ENCODE results near the gene PMAIP1. TPM values are rescaled to one million over a fixed set of nuclear protein-coding genes. Genes with fewer than 3 reads are reported as not detected.

The PMAIP1 gene
- total and polyA plus RNA-seq, 9 of the 15 experiments (the other 6 are each of a cell fraction or from before 2014, with no cell fraction given) = 8.0 to 22.9 (median 14.9) TPM

DNA sequence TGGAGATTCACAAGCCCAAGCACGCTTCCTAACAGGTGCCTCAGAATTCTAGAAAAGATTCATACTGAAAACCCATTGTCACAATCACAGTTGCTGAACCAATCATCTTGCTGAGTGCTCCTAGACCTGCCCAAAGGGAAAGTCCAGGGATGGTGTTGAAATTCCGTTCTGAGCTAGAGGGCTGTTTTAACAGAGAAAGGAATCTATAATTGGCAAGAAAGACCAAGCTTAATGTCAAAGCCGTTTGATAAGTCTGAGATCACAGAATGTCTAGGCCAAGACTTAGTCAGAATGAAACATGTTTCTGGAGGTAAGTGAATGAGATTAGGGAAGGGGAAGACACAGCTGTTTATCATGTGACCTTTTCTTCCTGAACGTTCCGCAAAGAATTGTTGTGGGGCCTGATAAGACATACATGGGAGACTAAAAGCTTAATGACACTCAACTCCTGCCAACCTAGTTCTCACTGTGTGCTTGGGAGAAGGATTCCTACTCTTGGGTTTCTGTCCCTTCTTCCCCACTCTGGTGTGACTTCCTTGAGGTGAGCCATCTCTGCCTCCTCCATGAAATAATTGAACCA is 27.5 kb downstream of the PMAIP1 start (continued):
- TF ChIP-seq, protein P1, sequence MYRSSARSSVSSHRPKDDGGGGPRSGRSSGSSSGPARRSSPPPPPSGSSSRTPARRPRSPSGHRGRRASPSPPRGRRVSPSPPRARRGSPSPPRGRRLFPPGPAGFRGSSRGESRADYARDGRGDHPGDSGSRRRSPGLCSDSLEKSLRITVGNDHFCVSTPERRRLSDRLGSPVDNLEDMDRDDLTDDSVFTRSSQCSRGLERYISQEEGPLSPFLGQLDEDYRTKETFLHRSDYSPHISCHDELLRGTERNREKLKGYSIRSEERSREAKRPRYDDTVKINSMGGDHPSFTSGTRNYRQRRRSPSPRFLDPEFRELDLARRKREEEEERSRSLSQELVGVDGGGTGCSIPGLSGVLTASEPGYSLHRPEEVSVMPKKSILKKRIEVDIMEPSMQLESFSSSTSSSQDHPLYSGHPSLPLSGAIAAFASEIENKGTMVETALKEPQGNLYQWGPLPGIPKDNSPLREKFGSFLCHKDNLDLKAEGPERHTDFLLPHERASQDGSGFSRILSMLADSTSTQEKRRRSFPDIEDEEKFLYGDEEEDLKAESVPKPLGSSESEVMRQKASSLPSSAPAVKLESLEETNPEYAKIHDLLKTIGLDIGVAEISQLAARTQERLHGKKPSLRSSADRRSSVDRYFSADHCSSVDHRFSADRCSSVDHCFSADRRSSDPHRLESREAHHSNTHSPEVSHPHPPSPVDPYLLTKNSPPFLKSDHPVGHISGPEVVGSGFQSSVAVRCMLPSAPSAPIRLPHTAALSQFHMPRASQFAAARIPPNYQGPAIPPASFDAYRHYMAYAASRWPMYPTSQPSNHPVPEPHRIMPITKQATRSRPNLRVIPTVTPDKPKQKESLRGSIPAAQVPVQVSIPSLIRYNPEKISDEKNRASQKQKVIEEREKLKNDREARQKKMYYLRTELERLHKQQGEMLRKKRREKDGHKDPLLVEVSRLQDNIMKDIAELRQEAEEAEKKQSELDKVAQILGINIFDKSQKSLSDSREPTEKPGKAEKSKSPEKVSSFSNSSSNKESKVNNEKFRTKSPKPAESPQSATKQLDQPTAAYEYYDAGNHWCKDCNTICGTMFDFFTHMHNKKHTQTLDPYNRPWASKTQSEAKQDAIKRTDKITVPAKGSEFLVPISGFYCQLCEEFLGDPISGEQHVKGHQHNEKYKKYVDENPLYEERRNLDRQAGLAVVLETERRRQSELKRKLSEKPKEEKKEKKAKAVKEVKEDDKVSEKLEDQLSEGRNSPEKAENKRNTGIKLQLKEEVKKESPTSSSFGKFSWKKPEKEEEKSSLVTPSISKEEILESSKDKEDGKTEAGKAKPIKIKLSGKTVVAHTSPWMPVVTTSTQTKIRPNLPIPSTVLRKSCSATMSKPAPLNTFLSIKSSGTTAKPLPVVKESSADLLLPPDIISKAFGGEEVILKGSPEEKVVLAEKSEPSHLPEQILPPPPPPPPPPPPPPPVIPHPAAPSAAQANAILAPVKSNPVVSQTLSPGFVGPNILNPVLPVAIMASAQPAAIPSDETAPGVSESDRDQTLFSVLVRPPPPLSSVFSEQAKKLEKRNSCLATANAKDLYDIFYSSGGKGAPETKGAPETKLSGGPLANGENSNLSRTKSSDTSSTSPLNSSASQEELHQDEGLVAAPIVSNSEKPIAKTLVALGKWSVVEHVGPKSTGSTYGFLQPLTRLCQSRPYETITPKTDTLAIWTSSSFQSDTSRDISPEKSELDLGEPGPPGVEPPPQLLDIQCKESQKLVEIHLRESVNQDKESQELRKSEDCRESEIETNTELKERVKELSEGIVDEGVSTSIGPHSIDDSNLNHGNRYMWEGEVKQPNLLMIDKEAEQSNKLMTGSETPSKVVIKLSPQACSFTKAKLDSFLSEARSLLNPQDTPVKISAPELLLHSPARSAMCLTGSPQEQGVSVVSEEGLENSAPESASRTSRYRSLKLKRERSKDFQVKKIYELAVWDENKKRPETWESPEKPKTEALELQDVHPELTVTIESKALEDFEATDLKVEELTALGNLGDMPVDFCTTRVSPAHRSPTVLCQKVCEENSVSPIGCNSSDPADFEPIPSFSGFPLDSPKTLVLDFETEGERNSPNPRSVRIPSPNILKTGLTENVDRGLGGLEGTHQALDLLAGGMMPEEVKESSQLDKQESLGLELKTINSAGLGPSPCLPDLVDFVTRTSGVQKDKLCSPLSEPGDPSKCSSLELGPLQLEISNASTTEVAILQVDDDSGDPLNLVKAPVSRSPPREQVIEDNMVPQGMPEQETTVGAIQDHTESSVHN (IDR thresholded peaks at IDR 0.05; ENCODE audit: borderline replicate concordance in 1 of 2, low read depth in 1 of 2) = 0 out of 4 replicates have a peak, but pooled peaks of 1 of the 2 experiments have one; percentile 41
- TF ChIP-seq NFXL1 (CRISPR knock-in tag; IDR thresholded peaks at IDR 0.05) (no peak), TCF3 (CRISPR knock-in tag; IDR thresholded peaks at IDR 0.05) (peak; percentile 70), MIER1 (IDR thresholded peaks at IDR 0.05; ENCODE audit: low read depth) (no peak), DACH1 (IDR thresholded peaks at IDR 0.05; ENCODE audit: partially characterized antibody) (peak; percentile 67), RAD21 (CRISPR knock-in tag; conservative IDR thresholded peaks at IDR 0.05 in 1 of 2, IDR thresholded peaks at IDR 0.05 in 1 of 2) (no peak), TAF7 (tag; IDR thresholded peaks at IDR 0.05) (no peak), ZZZ3 (IDR thresholded peaks at IDR 0.05) (no peak), TAF1 (IDR thresholded peaks at IDR 0.05; ENCODE audit: control insufficient read depth, extremely low read depth, insufficient read depth, low read length, severe bottlenecking) (no peak), ZNF75A (CRISPR knock-in tag; IDR thresholded peaks at IDR 0.05) (no peak)
- TF ChIP-seq, protein P2, sequence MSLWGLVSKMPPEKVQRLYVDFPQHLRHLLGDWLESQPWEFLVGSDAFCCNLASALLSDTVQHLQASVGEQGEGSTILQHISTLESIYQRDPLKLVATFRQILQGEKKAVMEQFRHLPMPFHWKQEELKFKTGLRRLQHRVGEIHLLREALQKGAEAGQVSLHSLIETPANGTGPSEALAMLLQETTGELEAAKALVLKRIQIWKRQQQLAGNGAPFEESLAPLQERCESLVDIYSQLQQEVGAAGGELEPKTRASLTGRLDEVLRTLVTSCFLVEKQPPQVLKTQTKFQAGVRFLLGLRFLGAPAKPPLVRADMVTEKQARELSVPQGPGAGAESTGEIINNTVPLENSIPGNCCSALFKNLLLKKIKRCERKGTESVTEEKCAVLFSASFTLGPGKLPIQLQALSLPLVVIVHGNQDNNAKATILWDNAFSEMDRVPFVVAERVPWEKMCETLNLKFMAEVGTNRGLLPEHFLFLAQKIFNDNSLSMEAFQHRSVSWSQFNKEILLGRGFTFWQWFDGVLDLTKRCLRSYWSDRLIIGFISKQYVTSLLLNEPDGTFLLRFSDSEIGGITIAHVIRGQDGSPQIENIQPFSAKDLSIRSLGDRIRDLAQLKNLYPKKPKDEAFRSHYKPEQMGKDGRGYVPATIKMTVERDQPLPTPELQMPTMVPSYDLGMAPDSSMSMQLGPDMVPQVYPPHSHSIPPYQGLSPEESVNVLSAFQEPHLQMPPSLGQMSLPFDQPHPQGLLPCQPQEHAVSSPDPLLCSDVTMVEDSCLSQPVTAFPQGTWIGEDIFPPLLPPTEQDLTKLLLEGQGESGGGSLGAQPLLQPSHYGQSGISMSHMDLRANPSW (CRISPR knock-in tag; IDR thresholded peaks at IDR 0.05) = no peak
- TF ChIP-seq, protein P3, sequence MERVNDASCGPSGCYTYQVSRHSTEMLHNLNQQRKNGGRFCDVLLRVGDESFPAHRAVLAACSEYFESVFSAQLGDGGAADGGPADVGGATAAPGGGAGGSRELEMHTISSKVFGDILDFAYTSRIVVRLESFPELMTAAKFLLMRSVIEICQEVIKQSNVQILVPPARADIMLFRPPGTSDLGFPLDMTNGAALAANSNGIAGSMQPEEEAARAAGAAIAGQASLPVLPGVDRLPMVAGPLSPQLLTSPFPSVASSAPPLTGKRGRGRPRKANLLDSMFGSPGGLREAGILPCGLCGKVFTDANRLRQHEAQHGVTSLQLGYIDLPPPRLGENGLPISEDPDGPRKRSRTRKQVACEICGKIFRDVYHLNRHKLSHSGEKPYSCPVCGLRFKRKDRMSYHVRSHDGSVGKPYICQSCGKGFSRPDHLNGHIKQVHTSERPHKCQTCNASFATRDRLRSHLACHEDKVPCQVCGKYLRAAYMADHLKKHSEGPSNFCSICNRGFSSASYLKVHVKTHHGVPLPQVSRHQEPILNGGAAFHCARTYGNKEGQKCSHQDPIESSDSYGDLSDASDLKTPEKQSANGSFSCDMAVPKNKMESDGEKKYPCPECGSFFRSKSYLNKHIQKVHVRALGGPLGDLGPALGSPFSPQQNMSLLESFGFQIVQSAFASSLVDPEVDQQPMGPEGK (CRISPR knock-in tag; IDR thresholded peaks at IDR 0.05; ENCODE audit: borderline replicate concordance) = no peak
- TF ChIP-seq, protein P4, sequence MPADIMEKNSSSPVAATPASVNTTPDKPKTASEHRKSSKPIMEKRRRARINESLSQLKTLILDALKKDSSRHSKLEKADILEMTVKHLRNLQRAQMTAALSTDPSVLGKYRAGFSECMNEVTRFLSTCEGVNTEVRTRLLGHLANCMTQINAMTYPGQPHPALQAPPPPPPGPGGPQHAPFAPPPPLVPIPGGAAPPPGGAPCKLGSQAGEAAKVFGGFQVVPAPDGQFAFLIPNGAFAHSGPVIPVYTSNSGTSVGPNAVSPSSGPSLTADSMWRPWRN (IDR thresholded peaks at IDR 0.05; ENCODE audit: low read depth) = no peak
